Adrenal gland (tissue), 19 donors: ENCODE data around the gene CA9. TPM values are rescaled to one million over a fixed set of nuclear protein-coding genes. Genes with fewer than 3 reads are reported as not detected.

ENCODE experiments used
- DNase-seq, 7 donors: peaks; one replicate each; pipeline ENCODE4 v3.0.0-alpha.2; 2019 to 2020
- H3K27ac ChIP-seq, 5 donors: fragments of 200-600 bp; sonication (generic) in 4 of 5; 1 replicate in 3 of 5; 2 replicates in 2 of 5; pipeline versions ENCODE4 v1.5.1 to v1.8.0; 2016 to 2020; ENCODE audit warnings: mild to moderate bottlenecking in 1 of 5
- H3K27me3 ChIP-seq: fragments of 200-600 bp; 2 replicates; pipeline ENCODE4 v1.8.0; 2021
- H3K36me3 ChIP-seq, 2 donors: fragments of 200-600 bp; replicated peaks in 1 of 2; 1 replicate in 1 of 2; 2 replicates in 1 of 2; pipeline versions ENCODE4 v1.5.1 to v1.8.0; 2018 to 2022
- H3K4me1 ChIP-seq, 2 donors: fragments of 200-600 bp; replicated peaks in 1 of 2; 1 replicate in 1 of 2; 2 replicates in 1 of 2; pipeline versions ENCODE4 v1.5.1 to v1.8.0; 2018 to 2021
- H3K4me3 ChIP-seq, 4 donors: fragments of 200-600 bp; sonication (generic) in 3 of 4; one replicate each; pipeline ENCODE4 v1.5.1; 2016 to 2018
- H3K9me3 ChIP-seq, 3 donors: fragments of 200-600 bp; sonication (generic) in 1 of 3; replicated peaks in 1 of 3; 1 replicate in 2 of 3; 2 replicates in 1 of 3; pipeline versions ENCODE4 v1.5.1 to v1.8.0; 2016 to 2021
- CTCF ChIP-seq, 6 experiments: fragments of 450-650 bp in 4 of 6; fragments of 200-600 bp in 2 of 6; sonication (generic) in 1 of 6; IDR thresholded peaks; 1 replicate in 5 of 6; 2 replicates in 1 of 6; pipeline versions ENCODE4 v1.5.1 to v1.8.0; 2016 to 2021; ENCODE audit warnings: antibody characterized with exemption in 6 of 6, mild to moderate bottlenecking in 2 of 6, moderate library complexity in 1 of 6
- POLR2A ChIP-seq, 2 donors: fragments of 450-650 bp; IDR thresholded peaks; one replicate each; pipeline ENCODE4 v1.6.1; 2017; ENCODE audit warnings: antibody characterized with exemption in 2 of 2, mild to moderate bottlenecking in 2 of 2, moderate library complexity in 1 of 2
- WGBS, 4 donors: extraction: QIAGEN DNeasy Blood & Tissue Kit in 2 of 4; methylation state at CpG; one replicate each; pipeline versions ENCODE4 v1.1.5 to v1.1.7; 2013 to 2017; 5-methylcytosine and 5-hydroxymethylcytosine counted together
- intact Hi-C, 2 donors: fragments of 100-400 bp; cut with DNase I; formaldehyde crosslinking; loops; one replicate each; pipeline versions ENCODE4 v1.14.1 to v1.15.0; 2022 to 2023
- long read RNA-seq, 10 donors: library from polyadenylated mRNA in 3 of 10; unstranded in 2 of 10; stranded (forward) in 1 of 10; transcript quantifications; one replicate each; pipeline ENCODE4 v2.0.0 and lab custom pipeline, GENCODE V29; 2021 to 2026
- polyA plus RNA-seq, 3 donors: library from polyadenylated mRNA; stranded (reverse); fragments of 200-250 nt in 2 of 3; fragments of 350-450 nt in 1 of 3; fragmentation: Illumina TruSeq in 1 of 3; extraction: RNeasy Lipid Tissue Mini Kit (QIAGEN cat#74804) in 1 of 3; gene quantifications; one replicate each; pipeline ENCODE4 v1.2.3, GENCODE V29; 2013 to 2014
- total RNA-seq, 9 donors: library from RNA; depleted of rRNA in 4 of 9; stranded (reverse); fragments of >200 nt in 4 of 9; fragments of 120-200 nt in 1 of 9; fragmentation: NEBNext Ultra II Directional in 1 of 9; extraction: Animal tissue kit (Norgen Biotek cat#: 25700) in 1 of 9; gene quantifications; one replicate each; pipeline versions ENCODE4 v1.1.0 to v1.2.4, GENCODE V29; 2013 to 2023
- donor health status: healthy with polysubstance abuse.
- donor health status: Bipolar disorder and iron deficiency.
- donor health status: DM: yes; HTN: yes; CAD: no.
- donor health status: DM: no; HTN: no; CAD: no.
- donor health status: DM: no; HTN: no; CAD: no.
- donor health status: DM: yes; HTN: yes; CAD: no.

Gene CA9
- total RNA-seq: 10 to 100 TPM in 1 of 9 donors, 1 to 10 TPM in 5, under 1 TPM in 3; 0.28 to 13.7 (median 2.0) TPM
- 1 to 10 TPM in 2 of 3 donors, under 1 TPM in 1; 0.31 to 1.4 (median 1.3) TPM for polyA plus RNA-seq
- long read RNA-seq, donor 1: 0 reads
- long read RNA-seq, donor 2: 0 reads
- long read RNA-seq, donor 3, partial matches to known transcripts: 379 of 630 reads
- long read RNA-seq, donor 3, other reads (novel, unspliced or antisense): 251 of 630 reads
- long read RNA-seq, donor 4, partial matches to known transcripts: 0 of 3 reads
- long read RNA-seq, donor 4, other reads (novel, unspliced or antisense): 2 of 3 reads
- long read RNA-seq, donor 5, transcript CA9-201 (11 exons, 1,618 nt): major isoform, 10 of 10 reads
- long read RNA-seq, donor 5, partial matches to known transcripts: 0 of 10 reads
- long read RNA-seq, donor 5, other reads (novel, unspliced or antisense): 0 of 10 reads
- long read RNA-seq, donor 6, partial matches to known transcripts: 1 of 1 reads
- long read RNA-seq, donor 6, other reads (novel, unspliced or antisense): 0 of 1 reads
- long read RNA-seq, donor 7: 0 reads
- long read RNA-seq, donor 8: 0 reads
- long read RNA-seq, donor 9: 0 reads
- long read RNA-seq, donor 10: 0 reads

- TF ChIP-seq POLR2A (IDR thresholded peaks at IDR 0.05) (no peak), CTCF (IDR thresholded peaks at IDR 0.05) (no peak)
- Histone ChIP-seq H3K36me3 (no peaks in the 10 kb centered on the region), H3K27me3 (no peaks in the 10 kb centered on the region), H3K4me1 (peaks cover 0 to 9% of the 10 kb centered on the region in 2 donors), H3K27ac (peak within 1 kb of the TSS in 1 of 5 donors; percentile 13), H3K9me3 (no peaks in the 10 kb centered on the region), H3K4me3 (no peak within 1 kb of the TSS)
- WGBS, 4 donors: 49 to 54% (median 51%) methylated on average over 2 to 10 of the region's 10 CpGs
- DNase-seq: peak in 3 of 7 donors; percentile 55 to 70 (median 60)
- intact Hi-C loops: no loop called here
These were observed at the start of gene CA9 for GRCh38 chr9:35673132-35674024. Gene CA9 (plus strand): TSS chr9:35673928. CDS start chr9:35673960, 32 bp downstream.

GRCh38 chr9:35627575-35627974 lies 46.2 kb upstream of the CA9 start:
- 87 to 100% (median 91%) methylated on average over 2 of the region's 2 CpGs for WGBS, 4 donors
- TF ChIP-seq POLR2A (IDR thresholded peaks at IDR 0.05): no peak
- no peak for TF ChIP-seq CTCF (IDR thresholded peaks at IDR 0.05)
- DNase-seq: no peak
- intact Hi-C loops: no loop called here
- no peaks in the 10 kb centered on the region for H3K9me3 ChIP-seq
- no peaks in the 10 kb centered on the region for H3K27me3 ChIP-seq
- H3K4me1 ChIP-seq: no peaks in the 10 kb centered on the region
- no peak overlapping the region for H3K27ac ChIP-seq
- no peak overlapping the region for H3K4me3 ChIP-seq
- H3K36me3 ChIP-seq: no peaks in the 10 kb centered on the region

- Histone ChIP-seq H3K4me1 (no peaks in the 10 kb centered on the region), H3K36me3 (no peaks in the 10 kb centered on the region), H3K9me3 (no peaks in the 10 kb centered on the region), H3K27ac (no peak overlapping the region), H3K4me3 (no peak overlapping the region), H3K27me3 (no peaks in the 10 kb centered on the region)
- WGBS, 4 donors: 82 to 97% (median 94%) methylated on average over 6 of the region's 6 CpGs
- TF ChIP-seq POLR2A (IDR thresholded peaks at IDR 0.05) (no peak), CTCF (IDR thresholded peaks at IDR 0.05) (no peak)
- intact Hi-C loops: no loop called here
- DNase-seq: no peak
These were observed 45.2 kb upstream of the CA9 start for GRCh38 chr9:35628389-35628991.
